ENCODE results near the gene GPR160. TPM values are rescaled to one million over a fixed set of nuclear protein-coding genes. Genes with fewer than 3 reads are reported as not detected.

GPR160 gene
- total and polyA plus RNA-seq, 2 experiments from 2014 or later, result 39.4 to 55.7 TPM

- H3K4me2 ChIP-seq, result 0 out of 2 replicates have a peak overlapping the region, but pooled peaks have one; percentile 22
- Mint-ChIP-seq H3K27ac (peak overlapping the region; percentile 91), H3K9me3 (no peaks in the 10 kb centered on the region), H3K4me3 (no peak overlapping the region), H3K4me1 (peaks cover 55% of the 10 kb centered on the region), H3K36me3 (ENCODE audit: low read depth) (peaks cover 9% of the 10 kb centered on the region), H3K27me3 (ENCODE audit: insufficient read depth, low read depth, poor library complexity) (no peaks in the 10 kb centered on the region)
- no peak for DNase-seq (ENCODE audit: low spot score)
- H3K27me3 ChIP-seq (ENCODE audit: insufficient read depth), result no peaks in the 10 kb centered on the region
- no peaks in the 10 kb centered on the region for H3K36me3 ChIP-seq (ENCODE audit: insufficient read depth)
- H3K9me2 ChIP-seq (ENCODE audit: insufficient read depth), result no peaks in the 10 kb centered on the region
- peak overlapping the region; percentile 53; the same call in 1 of the 2 replicates for H3K27ac ChIP-seq (ENCODE audit: low read depth)
- peak; percentile 27 for ATAC-seq
- no peaks in the 10 kb centered on the region for H4K20me1 ChIP-seq (replicated peaks; ENCODE audit: insufficient read depth)
- peaks cover 44% of the 10 kb centered on the region for H3K4me1 ChIP-seq (ENCODE audit: insufficient read depth)
- peaks cover 6% of the 10 kb centered on the region; the same call in 1 of the 2 replicates for H3K79me2 ChIP-seq (replicated peaks; ENCODE audit: insufficient read depth)
- no peak overlapping the region for H3K4me3 ChIP-seq
- TF ChIP-seq STAT1 (IDR thresholded peaks at IDR 0.05; ENCODE audit: unreplicated experiment), result no peak
- no peak for TF ChIP-seq CREB1 (CRISPR knock-in tag; IDR thresholded peaks at IDR 0.05; ENCODE audit: low read depth)
- TF ChIP-seq EZH2phosphoT487 (IDR thresholded peaks at IDR 0.05; ENCODE audit: unreplicated experiment), result no peak
- TF ChIP-seq, protein P1, sequence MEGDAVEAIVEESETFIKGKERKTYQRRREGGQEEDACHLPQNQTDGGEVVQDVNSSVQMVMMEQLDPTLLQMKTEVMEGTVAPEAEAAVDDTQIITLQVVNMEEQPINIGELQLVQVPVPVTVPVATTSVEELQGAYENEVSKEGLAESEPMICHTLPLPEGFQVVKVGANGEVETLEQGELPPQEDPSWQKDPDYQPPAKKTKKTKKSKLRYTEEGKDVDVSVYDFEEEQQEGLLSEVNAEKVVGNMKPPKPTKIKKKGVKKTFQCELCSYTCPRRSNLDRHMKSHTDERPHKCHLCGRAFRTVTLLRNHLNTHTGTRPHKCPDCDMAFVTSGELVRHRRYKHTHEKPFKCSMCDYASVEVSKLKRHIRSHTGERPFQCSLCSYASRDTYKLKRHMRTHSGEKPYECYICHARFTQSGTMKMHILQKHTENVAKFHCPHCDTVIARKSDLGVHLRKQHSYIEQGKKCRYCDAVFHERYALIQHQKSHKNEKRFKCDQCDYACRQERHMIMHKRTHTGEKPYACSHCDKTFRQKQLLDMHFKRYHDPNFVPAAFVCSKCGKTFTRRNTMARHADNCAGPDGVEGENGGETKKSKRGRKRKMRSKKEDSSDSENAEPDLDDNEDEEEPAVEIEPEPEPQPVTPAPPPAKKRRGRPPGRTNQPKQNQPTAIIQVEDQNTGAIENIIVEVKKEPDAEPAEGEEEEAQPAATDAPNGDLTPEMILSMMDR (conservative IDR thresholded peaks at IDR 0.05; ENCODE audit: low read depth in 2 of 2), result no peak
- TF ChIP-seq JUNB (IDR thresholded peaks at IDR 0.05; ENCODE audit: unreplicated experiment), result no peak
- TF ChIP-seq, protein P2, sequence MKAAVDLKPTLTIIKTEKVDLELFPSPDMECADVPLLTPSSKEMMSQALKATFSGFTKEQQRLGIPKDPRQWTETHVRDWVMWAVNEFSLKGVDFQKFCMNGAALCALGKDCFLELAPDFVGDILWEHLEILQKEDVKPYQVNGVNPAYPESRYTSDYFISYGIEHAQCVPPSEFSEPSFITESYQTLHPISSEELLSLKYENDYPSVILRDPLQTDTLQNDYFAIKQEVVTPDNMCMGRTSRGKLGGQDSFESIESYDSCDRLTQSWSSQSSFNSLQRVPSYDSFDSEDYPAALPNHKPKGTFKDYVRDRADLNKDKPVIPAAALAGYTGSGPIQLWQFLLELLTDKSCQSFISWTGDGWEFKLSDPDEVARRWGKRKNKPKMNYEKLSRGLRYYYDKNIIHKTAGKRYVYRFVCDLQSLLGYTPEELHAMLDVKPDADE (IDR thresholded peaks at IDR 0.05), result no peak
- no peak for TF ChIP-seq POLR2AphosphoS5 (IDR thresholded peaks at IDR 0.05; ENCODE audit: low read depth)
- no peak for TF ChIP-seq ZNF114 (CRISPR knock-in tag; IDR thresholded peaks at IDR 0.05)
- no peak for TF ChIP-seq ZNF462 (CRISPR knock-in tag; IDR thresholded peaks at IDR 0.05)
- no peak for TF ChIP-seq EZH2 (IDR thresholded peaks at IDR 0.05; ENCODE audit: low read depth, unreplicated experiment)
- TF ChIP-seq ZNF331 (CRISPR knock-in tag; IDR thresholded peaks at IDR 0.05; ENCODE audit: low read depth), result no peak
- TF ChIP-seq NANOG (IDR thresholded peaks at IDR 0.05; ENCODE audit: borderline replicate concordance), result no peak
- TF ChIP-seq, protein P3, sequence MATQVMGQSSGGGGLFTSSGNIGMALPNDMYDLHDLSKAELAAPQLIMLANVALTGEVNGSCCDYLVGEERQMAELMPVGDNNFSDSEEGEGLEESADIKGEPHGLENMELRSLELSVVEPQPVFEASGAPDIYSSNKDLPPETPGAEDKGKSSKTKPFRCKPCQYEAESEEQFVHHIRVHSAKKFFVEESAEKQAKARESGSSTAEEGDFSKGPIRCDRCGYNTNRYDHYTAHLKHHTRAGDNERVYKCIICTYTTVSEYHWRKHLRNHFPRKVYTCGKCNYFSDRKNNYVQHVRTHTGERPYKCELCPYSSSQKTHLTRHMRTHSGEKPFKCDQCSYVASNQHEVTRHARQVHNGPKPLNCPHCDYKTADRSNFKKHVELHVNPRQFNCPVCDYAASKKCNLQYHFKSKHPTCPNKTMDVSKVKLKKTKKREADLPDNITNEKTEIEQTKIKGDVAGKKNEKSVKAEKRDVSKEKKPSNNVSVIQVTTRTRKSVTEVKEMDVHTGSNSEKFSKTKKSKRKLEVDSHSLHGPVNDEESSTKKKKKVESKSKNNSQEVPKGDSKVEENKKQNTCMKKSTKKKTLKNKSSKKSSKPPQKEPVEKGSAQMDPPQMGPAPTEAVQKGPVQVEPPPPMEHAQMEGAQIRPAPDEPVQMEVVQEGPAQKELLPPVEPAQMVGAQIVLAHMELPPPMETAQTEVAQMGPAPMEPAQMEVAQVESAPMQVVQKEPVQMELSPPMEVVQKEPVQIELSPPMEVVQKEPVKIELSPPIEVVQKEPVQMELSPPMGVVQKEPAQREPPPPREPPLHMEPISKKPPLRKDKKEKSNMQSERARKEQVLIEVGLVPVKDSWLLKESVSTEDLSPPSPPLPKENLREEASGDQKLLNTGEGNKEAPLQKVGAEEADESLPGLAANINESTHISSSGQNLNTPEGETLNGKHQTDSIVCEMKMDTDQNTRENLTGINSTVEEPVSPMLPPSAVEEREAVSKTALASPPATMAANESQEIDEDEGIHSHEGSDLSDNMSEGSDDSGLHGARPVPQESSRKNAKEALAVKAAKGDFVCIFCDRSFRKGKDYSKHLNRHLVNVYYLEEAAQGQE (IDR thresholded peaks at IDR 0.05; ENCODE audit: unreplicated experiment), result no peak
- no peak overlapping the region for H2AFZ ChIP-seq
- peaks cover 4% of the 10 kb centered on the region; the same call in 1 of the 2 replicates for H3F3A ChIP-seq (replicated peaks; ENCODE audit: low read depth)
These were observed 19.8 kb downstream of the GPR160 start for GRCh38 chr3:170057550-170057949.

Data from GM23338 (cell line).